Measurements from ENCODE around the gene ERAL1.

DNA sequence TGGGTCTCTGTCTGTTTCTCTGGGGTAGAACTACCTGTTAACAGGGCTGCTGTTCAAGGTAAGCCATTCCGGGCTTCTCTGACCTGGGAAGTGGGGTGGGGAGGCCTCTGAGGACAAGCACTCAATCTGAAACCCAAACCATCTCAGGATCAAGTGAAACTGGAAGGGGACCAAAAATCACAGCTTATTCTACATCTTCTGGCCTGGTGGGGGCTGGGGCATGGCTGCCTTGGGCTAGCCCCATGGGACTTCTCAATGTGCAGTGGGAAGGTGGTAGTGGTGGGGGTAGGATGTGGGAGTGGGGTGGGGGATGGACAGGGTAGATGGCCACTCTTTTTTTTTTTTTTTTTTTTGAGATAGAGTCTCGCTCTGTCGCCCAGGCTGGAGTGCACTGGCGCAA, 37.2 kb downstream of the ERAL1 start:
- TF ChIP-seq, protein P1, sequence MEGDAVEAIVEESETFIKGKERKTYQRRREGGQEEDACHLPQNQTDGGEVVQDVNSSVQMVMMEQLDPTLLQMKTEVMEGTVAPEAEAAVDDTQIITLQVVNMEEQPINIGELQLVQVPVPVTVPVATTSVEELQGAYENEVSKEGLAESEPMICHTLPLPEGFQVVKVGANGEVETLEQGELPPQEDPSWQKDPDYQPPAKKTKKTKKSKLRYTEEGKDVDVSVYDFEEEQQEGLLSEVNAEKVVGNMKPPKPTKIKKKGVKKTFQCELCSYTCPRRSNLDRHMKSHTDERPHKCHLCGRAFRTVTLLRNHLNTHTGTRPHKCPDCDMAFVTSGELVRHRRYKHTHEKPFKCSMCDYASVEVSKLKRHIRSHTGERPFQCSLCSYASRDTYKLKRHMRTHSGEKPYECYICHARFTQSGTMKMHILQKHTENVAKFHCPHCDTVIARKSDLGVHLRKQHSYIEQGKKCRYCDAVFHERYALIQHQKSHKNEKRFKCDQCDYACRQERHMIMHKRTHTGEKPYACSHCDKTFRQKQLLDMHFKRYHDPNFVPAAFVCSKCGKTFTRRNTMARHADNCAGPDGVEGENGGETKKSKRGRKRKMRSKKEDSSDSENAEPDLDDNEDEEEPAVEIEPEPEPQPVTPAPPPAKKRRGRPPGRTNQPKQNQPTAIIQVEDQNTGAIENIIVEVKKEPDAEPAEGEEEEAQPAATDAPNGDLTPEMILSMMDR (IDR thresholded peaks at IDR 0.05): no peak
- no peak for TF ChIP-seq EZH2 (IDR thresholded peaks at IDR 0.05)

Measured in neural progenitor cell (in vitro differentiated cells).